Keratinocyte (primary cell): ENCODE measurements around the gene PM20D1. TPM values are rescaled to one million over a fixed set of nuclear protein-coding genes. Genes with fewer than 3 reads are reported as not detected.
A peak's percentile ranks its signal among the peaks of the same experiment; 100 is the strongest.

ENCODE experiments used
- DNase-seq: peaks from one replicate; pipeline ENCODE4 v3.0.0-alpha.2; 2011; ENCODE audit warnings: low read depth, missing footprints, low spot score
- FAIRE-seq: peaks from 2 replicates; lab custom pipeline; 2011; peaks lifted over from hg19 to GRCh38; lab: Jason Lieb, UNC
- H2AFZ ChIP-seq: 2 replicates; pipeline ENCODE4 v1.6.0; 2012; ENCODE audit warnings: low read length, control low read depth, inconsistent platforms; ENCODE audit not compliant: control insufficient read depth
- H3K27ac ChIP-seq: 2 replicates; pipeline ENCODE4 v1.5.1; 2011; ENCODE audit warnings: low read length; ENCODE audit not compliant: control insufficient read depth, insufficient read depth
- H3K27me3 ChIP-seq: 3 replicates; pipeline ENCODE4 v1.6.0; 2011; ENCODE audit warnings: low read length; ENCODE audit not compliant: control insufficient read depth, insufficient read depth; ENCODE audit errors: extremely low read depth
- H3K36me3 ChIP-seq, 2 experiments: 2 replicates in 1 of 2; 3 replicates in 1 of 2; pipeline ENCODE4 v1.5.1; 2011; ENCODE audit warnings: low read length in 2 of 2, mild to moderate bottlenecking in 1 of 2; ENCODE audit not compliant: control insufficient read depth in 2 of 2, insufficient read depth in 2 of 2; ENCODE audit errors: extremely low read depth in 1 of 2
- H3K4me1 ChIP-seq: 3 replicates; pipeline ENCODE4 v1.5.1; 2011; ENCODE audit warnings: low read length; ENCODE audit not compliant: control insufficient read depth, insufficient read depth; ENCODE audit errors: extremely low read depth
- H3K4me2 ChIP-seq: 3 replicates; pipeline ENCODE4 v1.6.0; 2011; ENCODE audit warnings: low read depth, low read length; ENCODE audit not compliant: control insufficient read depth, insufficient read depth; ENCODE audit errors: extremely low read depth
- H3K4me3 ChIP-seq, 3 experiments: fragments of 200-600 bp in 1 of 3; sonication (generic) in 1 of 3; 2 replicates in 2 of 3; 3 replicates in 1 of 3; pipeline ENCODE4 v1.5.1; 2011 to 2016; ENCODE audit warnings: low read length in 3 of 3, mild to moderate bottlenecking in 3 of 3, control low read depth in 2 of 3, inconsistent platforms in 1 of 3, low read depth in 1 of 3, mixed read lengths in 1 of 3, mixed run types in 1 of 3, moderate library complexity in 1 of 3; ENCODE audit not compliant: control insufficient read depth in 2 of 3, insufficient read depth in 2 of 3; ENCODE audit errors: extremely low read depth in 1 of 3
- H3K79me2 ChIP-seq: 2 replicates; pipeline ENCODE4 v1.6.0; 2012; ENCODE audit warnings: low read length; ENCODE audit not compliant: control insufficient read depth, insufficient read depth
- H3K9ac ChIP-seq: 3 replicates; pipeline ENCODE4 v1.6.0; 2011; ENCODE audit warnings: low read length; ENCODE audit not compliant: control insufficient read depth, insufficient read depth; ENCODE audit errors: extremely low read depth
- H3K9me1 ChIP-seq: 3 replicates; pipeline ENCODE4 v1.6.0; 2011; ENCODE audit warnings: low read length; ENCODE audit not compliant: control insufficient read depth, insufficient read depth; ENCODE audit errors: extremely low read depth
- H3K9me3 ChIP-seq: 2 replicates; pipeline ENCODE4 v1.5.1; 2012; ENCODE audit warnings: low read depth, low read length; ENCODE audit not compliant: control insufficient read depth
- H4K20me1 ChIP-seq: 3 replicates; pipeline ENCODE4 v1.6.0; 2011; ENCODE audit warnings: low read length; ENCODE audit not compliant: control insufficient read depth, insufficient read depth; ENCODE audit errors: extremely low read depth
- CTCF ChIP-seq, 3 experiments: IDR thresholded peaks in 1 of 3; conservative IDR thresholded peaks in 1 of 3; optimal IDR thresholded peaks in 1 of 3; 2 replicates in 2 of 3; 3 replicates in 1 of 3; pipeline versions ENCODE3 to v1.5.1; 2011; ENCODE audit warnings: low read length in 3 of 3, mild to moderate bottlenecking in 3 of 3, moderate library complexity in 2 of 3, control low read depth in 1 of 3, inconsistent platforms in 1 of 3; ENCODE audit not compliant: insufficient read depth in 2 of 3; ENCODE audit errors: extremely low read depth in 1 of 3
- EZH2 ChIP-seq: IDR thresholded peaks from one replicate; pipeline ENCODE4 v1.6.1; 2012; ENCODE audit warnings: inconsistent platforms, mild to moderate bottlenecking, low read length, moderate library complexity
- dilution Hi-C: fragments of 300-500 bp; cut with MboI; formaldehyde crosslinking; loops from one replicate; pipeline ENCODE4 v1.7.0; 2020; ENCODE audit warnings: low sequenced_read_pairs; ENCODE audit not compliant: extremely low pct_ligation_motif_present
- polyA plus RNA-seq, 5 experiments: library from polyadenylated mRNA; depleted of rRNA in 3 of 5; stranded (reverse) in 3 of 5; stranded (forward) in 1 of 5; unstranded in 1 of 5; fragments of >200 nt; gene quantifications; 1 replicate in 1 of 5; 2 replicates in 3 of 5; 3 replicates in 1 of 5; pipeline versions ENCODE4 v1.2.1 to v1.2.3, GENCODE V29; 2011 to 2012; ENCODE audit warnings: missing spikeins in 2 of 5, low read depth in 1 of 5, low replicate concordance in 1 of 5

The PM20D1 gene
- polyA plus RNA-seq, 1 donor (not counting 4 experiments of a cell fraction or from before 2014, with no cell fraction given) = 0.05 TPM

DNA sequence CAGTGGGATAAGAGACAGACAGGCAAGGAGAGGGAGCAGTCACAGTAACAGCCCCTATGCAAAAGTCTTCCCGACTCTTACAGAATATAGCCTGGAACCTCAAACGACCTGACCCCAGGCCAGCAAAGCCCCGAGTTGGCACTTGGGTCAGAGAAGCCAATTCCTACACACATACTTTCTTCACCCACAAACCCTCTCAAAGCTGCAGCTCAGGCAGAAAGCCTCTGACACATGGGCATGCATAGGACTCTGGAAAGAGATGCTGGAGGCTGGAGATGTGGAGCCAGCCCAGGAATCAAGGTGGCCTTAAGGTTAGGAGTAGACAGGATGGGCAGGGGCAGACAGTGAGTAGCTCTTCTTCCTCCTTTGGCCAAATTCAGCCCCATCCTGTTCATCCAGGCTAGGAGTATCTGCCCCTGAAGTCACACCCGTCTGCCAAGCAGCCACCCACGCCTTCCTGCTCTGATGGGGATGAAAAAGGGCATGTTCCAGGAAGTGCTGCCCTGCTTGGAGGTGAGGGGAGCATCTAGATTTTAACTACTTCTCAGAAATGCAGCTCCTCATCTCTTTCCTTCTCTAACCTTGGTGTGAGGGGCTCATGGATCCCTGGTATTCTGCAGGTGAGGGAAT, 44.7 kb downstream of the PM20D1 start:
- TF ChIP-seq CTCF (optimal IDR thresholded peaks at IDR 0.05 in 1 of 3, IDR thresholded peaks at IDR 0.05 in 1 of 3, conservative IDR thresholded peaks at IDR 0.05 in 1 of 3; ENCODE audit: extremely low read depth in 1 of 3, insufficient read depth in 2 of 3, low read length in 3 of 3) = no peak
- no peak for TF ChIP-seq EZH2
- DNase-seq (no peak), FAIRE-seq (no peak)
- Histone ChIP-seq H3K27me3 (no peaks in the 10 kb centered on the region), H3K9me3 (no peaks in the 10 kb centered on the region), H3K36me3 (peaks cover 11 to 18% of the 10 kb centered on the region in 2 experiments), H3K4me2 (peak overlapping the region; percentile 40), H3K9ac (no peak overlapping the region), H3K79me2 (peaks cover 25% of the 10 kb centered on the region), H3K4me1 (peaks cover 13% of the 10 kb centered on the region), H2AFZ (peak overlapping the region; percentile 28), H3K9me1 (no peaks in the 10 kb centered on the region), H3K27ac (no peak overlapping the region), H4K20me1 (no peaks in the 10 kb centered on the region), H3K4me3 (no peak overlapping the region)
- dilution Hi-C loops = no loop called here

DNA sequence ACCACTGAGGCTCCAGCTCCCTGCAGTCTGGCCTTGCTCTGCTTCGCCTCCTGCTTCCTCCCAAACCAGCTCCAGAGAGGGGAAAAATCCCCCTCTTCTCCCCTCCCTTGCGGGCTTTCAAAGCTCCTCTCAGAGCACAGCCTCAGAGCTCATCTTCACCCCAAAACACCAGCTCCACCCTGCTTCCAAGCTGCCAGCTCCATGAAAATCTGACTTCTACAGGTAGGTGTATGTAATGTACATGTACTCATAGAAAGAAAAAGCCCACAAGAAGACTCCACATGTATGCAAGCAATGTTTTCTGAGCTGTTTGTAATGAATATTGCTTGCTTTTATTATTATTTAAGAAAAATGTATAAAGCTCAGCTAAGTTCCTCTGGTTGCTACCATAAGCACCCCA, 45.3 kb downstream of the PM20D1 start:
- Histone ChIP-seq H3K27ac (no peak overlapping the region), H2AFZ (no peak overlapping the region), H4K20me1 (no peaks in the 10 kb centered on the region), H3K9me3 (no peaks in the 10 kb centered on the region), H3K9ac (no peak overlapping the region), H3K79me2 (peaks cover 22% of the 10 kb centered on the region), H3K36me3 (peaks cover 7 to 14% of the 10 kb centered on the region in 2 experiments), H3K4me2 (no peak overlapping the region), H3K27me3 (no peaks in the 10 kb centered on the region), H3K4me3 (no peak overlapping the region), H3K4me1 (peaks cover 13% of the 10 kb centered on the region), H3K9me1 (no peaks in the 10 kb centered on the region)
- no peak for TF ChIP-seq CTCF (optimal IDR thresholded peaks at IDR 0.05 in 1 of 3, IDR thresholded peaks at IDR 0.05 in 1 of 3, conservative IDR thresholded peaks at IDR 0.05 in 1 of 3; ENCODE audit: extremely low read depth in 1 of 3, insufficient read depth in 2 of 3, low read length in 3 of 3)
- no peak for TF ChIP-seq EZH2
- no peak for DNase-seq
- dilution Hi-C loops = no loop called here
- FAIRE-seq = no peak
